ENCODE results near the gene BPHL. TPM values are rescaled to one million over a fixed set of nuclear protein-coding genes. Genes with fewer than 3 reads are reported as not detected.
"Not testable (repeated sequence)": the region's sequence is repeated elsewhere in the genome, so short reads cannot be mapped to it uniquely, and the experiment has no call there.

Gene BPHL
- total RNA-seq, 2 donors from 2014 or later = 13.4 to 31.7 TPM

DNA sequence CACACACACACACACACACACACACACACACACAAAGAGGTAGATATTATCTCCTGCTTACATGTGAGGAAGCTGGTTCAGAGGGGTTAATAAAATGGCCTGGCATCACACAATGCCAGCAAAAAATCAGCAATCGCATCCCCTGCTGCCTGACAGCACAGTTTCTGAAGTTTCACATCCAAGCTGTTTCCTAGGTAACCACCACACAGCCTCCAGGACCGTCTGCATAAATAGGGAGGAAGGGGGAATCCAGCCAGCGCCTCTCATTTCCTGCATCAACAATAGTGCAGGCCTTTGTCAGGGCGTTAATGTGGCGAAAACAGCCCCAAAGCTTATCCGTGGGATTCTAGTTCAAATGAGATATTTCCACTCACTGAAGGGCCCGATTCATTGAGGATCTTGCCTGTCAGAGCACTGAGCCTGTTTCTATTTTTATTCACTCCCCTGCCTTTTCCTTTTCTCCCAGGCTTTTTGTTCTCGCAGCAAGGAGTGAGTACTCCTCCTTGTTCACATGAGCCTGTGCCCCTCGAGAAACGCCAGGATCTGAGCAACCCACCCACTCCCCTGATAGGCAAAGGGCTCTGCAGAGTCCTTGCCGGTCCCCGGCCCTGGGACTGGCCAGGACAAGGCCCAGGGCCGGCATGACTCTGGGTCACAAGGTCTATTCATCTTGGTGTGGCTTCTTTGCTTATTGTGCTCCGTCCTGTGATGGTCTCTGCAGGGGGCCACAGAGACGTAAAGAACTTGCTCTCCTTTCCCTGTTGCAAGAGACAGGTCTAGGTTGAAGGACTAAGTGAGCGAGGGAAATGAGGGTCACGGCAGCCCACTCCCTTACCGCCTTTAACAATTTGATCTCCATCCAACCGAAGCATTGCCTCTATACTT is 76.3 kb downstream of the BPHL start:
- DNase-seq = no peak
- intact Hi-C loops (cut with DNase I) = no loop called here

DNA sequence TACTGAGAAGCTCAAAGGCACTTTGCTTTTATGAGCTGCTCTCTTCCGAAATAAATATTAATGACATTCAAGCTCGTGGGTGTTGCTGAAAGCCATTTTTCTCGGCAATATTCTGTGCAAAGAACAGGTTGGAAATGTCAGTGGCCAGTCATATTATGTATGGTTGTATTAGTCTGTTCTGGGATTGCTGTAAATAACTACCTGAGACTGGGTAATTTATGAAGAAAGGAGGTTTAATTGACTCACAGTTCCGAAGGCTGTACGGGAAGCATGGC is 76.8 kb downstream of the BPHL start:
- Histone ChIP-seq H3K4me1 (no peaks in the 10 kb centered on the region), H3K27ac (no peak overlapping the region), H3K9me3 (no peaks in the 10 kb centered on the region), H3K36me3 (no peaks in the 10 kb centered on the region), H3K9ac (ENCODE audit: low read depth in 2 of 2, low read length in 2 of 2) (no peak overlapping the region), H3K4me3 (no peak overlapping the region), H3K27me3 (no peaks in the 10 kb centered on the region)
- TF ChIP-seq, protein P1, sequence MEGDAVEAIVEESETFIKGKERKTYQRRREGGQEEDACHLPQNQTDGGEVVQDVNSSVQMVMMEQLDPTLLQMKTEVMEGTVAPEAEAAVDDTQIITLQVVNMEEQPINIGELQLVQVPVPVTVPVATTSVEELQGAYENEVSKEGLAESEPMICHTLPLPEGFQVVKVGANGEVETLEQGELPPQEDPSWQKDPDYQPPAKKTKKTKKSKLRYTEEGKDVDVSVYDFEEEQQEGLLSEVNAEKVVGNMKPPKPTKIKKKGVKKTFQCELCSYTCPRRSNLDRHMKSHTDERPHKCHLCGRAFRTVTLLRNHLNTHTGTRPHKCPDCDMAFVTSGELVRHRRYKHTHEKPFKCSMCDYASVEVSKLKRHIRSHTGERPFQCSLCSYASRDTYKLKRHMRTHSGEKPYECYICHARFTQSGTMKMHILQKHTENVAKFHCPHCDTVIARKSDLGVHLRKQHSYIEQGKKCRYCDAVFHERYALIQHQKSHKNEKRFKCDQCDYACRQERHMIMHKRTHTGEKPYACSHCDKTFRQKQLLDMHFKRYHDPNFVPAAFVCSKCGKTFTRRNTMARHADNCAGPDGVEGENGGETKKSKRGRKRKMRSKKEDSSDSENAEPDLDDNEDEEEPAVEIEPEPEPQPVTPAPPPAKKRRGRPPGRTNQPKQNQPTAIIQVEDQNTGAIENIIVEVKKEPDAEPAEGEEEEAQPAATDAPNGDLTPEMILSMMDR (IDR thresholded peaks at IDR 0.05) = no peak
- DNase-seq = no peak
- intact Hi-C loops (cut with DNase I) = no loop called here

More for the DNA sequence above, 76.3 kb downstream of the BPHL start:
- Histone ChIP-seq H3K27me3 (no peaks in the 10 kb centered on the region), H3K36me3 (no peaks in the 10 kb centered on the region), H3K4me1 (no peaks in the 10 kb centered on the region), H3K4me3 (no peak overlapping the region), H3K9me3 (no peaks in the 10 kb centered on the region), H3K9ac (ENCODE audit: low read depth in 2 of 2, low read length in 2 of 2) (no peak overlapping the region), H3K27ac (no peak overlapping the region)
- TF ChIP-seq, protein P1 (IDR thresholded peaks at IDR 0.05) = no peak

DNA sequence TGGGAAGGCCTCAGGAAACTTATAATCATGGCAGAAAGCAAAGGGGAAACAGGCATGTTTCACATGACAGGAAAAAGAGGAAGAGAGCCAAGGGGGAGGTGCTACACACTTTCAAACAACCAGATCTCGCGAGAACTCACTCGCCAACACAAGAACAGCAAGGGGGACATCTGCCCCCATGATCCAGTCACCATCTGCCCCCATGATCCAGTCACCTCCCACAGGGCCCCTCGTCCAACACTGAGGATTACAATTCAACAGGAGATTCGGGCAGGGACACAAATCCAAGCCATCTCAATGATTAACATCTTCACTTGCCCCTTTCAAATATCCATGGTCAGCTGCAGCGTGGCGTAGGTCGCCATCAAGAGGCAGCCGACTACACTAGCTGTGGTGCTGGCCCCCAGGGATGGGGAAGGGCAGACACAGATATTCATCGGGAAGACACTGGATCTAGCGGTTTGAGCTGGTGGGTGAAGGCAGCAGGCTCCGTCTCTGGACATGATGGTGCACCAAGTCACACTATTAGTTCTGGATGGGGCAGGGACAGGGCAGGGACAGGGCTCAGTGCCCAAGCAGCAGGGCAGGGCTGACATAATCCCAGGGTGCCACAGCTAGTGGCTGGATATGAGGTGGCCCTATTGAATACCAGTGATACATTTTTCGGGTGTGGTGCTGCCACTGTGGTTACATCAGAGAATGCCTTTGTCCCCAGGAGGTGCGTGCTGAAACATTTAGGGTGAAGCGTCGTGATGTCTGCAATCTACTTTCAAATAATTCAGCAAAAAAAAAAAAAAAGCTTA is 77.4 kb downstream of the BPHL start:
- Histone ChIP-seq H3K4me1 (no peaks in the 10 kb centered on the region), H3K9ac (ENCODE audit: low read depth in 2 of 2, low read length in 2 of 2) (no peak overlapping the region), H3K36me3 (no peaks in the 10 kb centered on the region), H3K27me3 (no peaks in the 10 kb centered on the region), H3K27ac (no peak overlapping the region), H3K9me3 (no peaks in the 10 kb centered on the region), H3K4me3 (no peak overlapping the region)
- TF ChIP-seq, protein P1 (IDR thresholded peaks at IDR 0.05) = no peak
- intact Hi-C loops (cut with DNase I) = no loop called here
- no peak for DNase-seq

DNA sequence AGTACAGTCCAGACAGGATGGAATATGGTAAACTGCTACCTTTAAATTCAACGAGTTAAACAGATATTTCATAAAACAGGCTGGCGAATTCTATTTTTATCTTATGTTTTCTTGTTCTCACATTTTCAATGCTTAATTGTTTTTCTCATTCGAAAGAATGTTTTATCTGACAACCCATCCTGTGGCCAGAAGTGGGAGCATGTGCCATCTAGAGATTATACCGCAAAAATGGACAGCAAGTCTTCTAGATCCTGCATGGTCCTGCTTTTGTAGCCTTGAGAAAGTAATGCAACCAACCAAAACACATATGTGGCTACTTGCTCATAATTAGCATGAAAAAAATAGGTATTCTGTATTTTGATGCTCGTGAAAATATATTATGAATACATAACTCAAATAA is 78.3 kb downstream of the BPHL start:
- H3K4me1 ChIP-seq = no peaks in the 10 kb centered on the region
- intact Hi-C loops (cut with DNase I) = no loop called here
- H3K9me3 ChIP-seq = no peaks in the 10 kb centered on the region
- no peaks in the 10 kb centered on the region for H3K27me3 ChIP-seq
- DNase-seq = no peak
- no peak overlapping the region for H3K4me3 ChIP-seq
- TF ChIP-seq, protein P1 (IDR thresholded peaks at IDR 0.05) = no peak
- H3K9ac ChIP-seq (ENCODE audit: low read depth in 2 of 2, low read length in 2 of 2) = no peak overlapping the region
- no peaks in the 10 kb centered on the region for H3K36me3 ChIP-seq
- H3K27ac ChIP-seq = no peak overlapping the region

DNA sequence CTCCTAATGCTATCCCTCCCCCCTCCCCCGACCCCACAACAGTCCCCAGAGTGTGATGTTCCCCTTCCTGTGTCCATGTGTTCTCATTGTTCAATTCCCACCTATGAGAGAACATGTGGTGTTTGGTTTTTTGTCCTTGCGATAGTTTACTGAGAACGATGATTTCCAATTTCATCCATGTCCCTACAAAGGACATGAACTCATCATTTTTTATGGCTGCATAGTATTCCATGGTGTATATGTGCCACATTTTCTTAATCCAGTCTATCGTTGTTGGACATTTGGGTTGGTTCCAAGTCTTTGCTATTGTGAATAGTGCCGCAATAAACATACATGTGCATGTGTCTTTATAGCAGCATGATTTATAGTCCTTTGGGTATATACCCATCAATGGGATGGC is 79.2 kb downstream of the BPHL start:
- H3K27ac ChIP-seq; H3K9ac ChIP-seq (ENCODE audit: low read depth in 2 of 2, low read length in 2 of 2); H3K4me1 ChIP-seq; DNase-seq; H3K4me3 ChIP-seq; H3K36me3 ChIP-seq; H3K9me3 ChIP-seq; H3K27me3 ChIP-seq; intact Hi-C loops (cut with DNase I): not testable (repeated sequence)

DNA sequence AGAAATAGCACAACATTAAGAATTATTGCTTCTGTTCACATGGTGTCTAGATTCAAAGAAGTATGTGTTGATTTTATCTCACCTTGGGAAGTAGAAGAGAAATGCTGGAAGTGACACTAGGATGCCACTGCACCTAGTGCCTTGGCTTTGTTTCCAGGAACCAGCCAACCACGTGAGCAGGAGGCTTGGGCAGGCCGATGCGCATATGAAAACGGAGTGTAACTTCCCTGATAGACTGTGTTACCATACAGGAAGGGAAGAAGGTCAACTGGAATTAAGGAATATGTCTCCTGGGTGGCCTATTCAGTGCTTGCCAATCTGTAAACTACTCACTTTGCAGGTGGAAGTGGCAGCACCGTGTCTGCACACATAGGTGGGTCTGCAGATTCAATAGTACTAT is 80.9 kb downstream of the BPHL start:
- no peak for DNase-seq
- Histone ChIP-seq H3K4me1 (no peaks in the 10 kb centered on the region), H3K36me3 (no peaks in the 10 kb centered on the region), H3K27ac (no peak overlapping the region), H3K4me3 (no peak overlapping the region), H3K27me3 (no peaks in the 10 kb centered on the region), H3K9me3 (no peaks in the 10 kb centered on the region), H3K9ac (ENCODE audit: low read depth in 2 of 2, low read length in 2 of 2) (no peak overlapping the region)
- TF ChIP-seq, protein P1 (IDR thresholded peaks at IDR 0.05) = no peak
- intact Hi-C loops (cut with DNase I) = no loop called here

Measured in colonic mucosa (tissue), 4 donors.